ENCODE data around the gene GPRIN3.

Gene GPRIN3

GRCh38 chr4:89269121-89269666, 38.4 kb downstream of the GPRIN3 start:
- Histone ChIP-seq H3K36me3 (no peaks in the 10 kb centered on the region), H3K27ac (no peak overlapping the region), H3K4me3 (no peak overlapping the region), H3K4me1 (no peaks in the 10 kb centered on the region), H3K9me3 (no peaks in the 10 kb centered on the region), H3K27me3 (no peaks in the 10 kb centered on the region)
- TF ChIP-seq CTCF (IDR thresholded peaks at IDR 0.05): no peak
- intact Hi-C loops (cut with DNase I; ENCODE audit: low total_unique reads): no loop called here
- DNase-seq: no peak

DNA sequence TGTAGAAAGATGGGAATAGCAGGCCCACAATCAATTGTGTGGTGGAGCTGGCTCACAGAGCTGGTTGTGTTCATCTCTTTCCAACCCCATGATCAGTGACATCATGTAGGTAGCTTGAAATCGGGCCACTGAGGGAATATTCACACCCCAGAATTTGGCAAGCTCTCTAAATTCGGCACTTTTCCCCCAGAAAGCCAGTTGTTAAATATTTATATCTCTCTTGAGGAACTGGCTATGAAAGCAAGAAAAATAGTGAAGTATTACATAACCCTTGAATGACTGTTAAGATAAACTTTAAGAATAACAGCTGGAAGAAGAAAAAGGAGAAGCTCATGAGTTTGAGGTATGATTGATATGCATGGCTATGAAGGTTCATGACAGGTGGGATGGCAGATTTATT, 38.9 kb downstream of the GPRIN3 start:
- Histone ChIP-seq H3K27me3 (no peaks in the 10 kb centered on the region), H3K9me3 (no peaks in the 10 kb centered on the region), H3K4me1 (no peaks in the 10 kb centered on the region), H3K36me3 (no peaks in the 10 kb centered on the region), H3K4me3 (no peak overlapping the region), H3K27ac (no peak overlapping the region)
- intact Hi-C loops (cut with DNase I; ENCODE audit: low total_unique reads): no loop called here
- no peak for DNase-seq
- no peak for TF ChIP-seq CTCF (IDR thresholded peaks at IDR 0.05)

- Histone ChIP-seq H3K4me1 (no peaks in the 10 kb centered on the region), H3K27ac (no peak overlapping the region), H3K36me3 (no peaks in the 10 kb centered on the region), H3K27me3 (no peaks in the 10 kb centered on the region), H3K4me3 (no peak overlapping the region), H3K9me3 (no peaks in the 10 kb centered on the region)
- DNase-seq: no peak
- intact Hi-C loops (cut with DNase I; ENCODE audit: low total_unique reads): no loop called here
- no peak for TF ChIP-seq CTCF (IDR thresholded peaks at IDR 0.05)
Observed at GRCh38 chr4:89267846-89268245, 39.8 kb downstream of the GPRIN3 start.

GRCh38 chr4:89267392-89267791, 40.2 kb downstream of the GPRIN3 start:
- Histone ChIP-seq H3K9me3 (no peaks in the 10 kb centered on the region), H3K27ac (no peak overlapping the region), H3K4me3 (no peak overlapping the region), H3K36me3 (no peaks in the 10 kb centered on the region), H3K4me1 (no peaks in the 10 kb centered on the region), H3K27me3 (no peaks in the 10 kb centered on the region)
- intact Hi-C loops (cut with DNase I; ENCODE audit: low total_unique reads): no loop called here
- no peak for DNase-seq
- TF ChIP-seq CTCF (IDR thresholded peaks at IDR 0.05): no peak

- Histone ChIP-seq H3K27me3 (no peaks in the 10 kb centered on the region), H3K4me3 (no peak overlapping the region), H3K9me3 (no peaks in the 10 kb centered on the region), H3K27ac (no peak overlapping the region), H3K36me3 (no peaks in the 10 kb centered on the region), H3K4me1 (no peaks in the 10 kb centered on the region)
- intact Hi-C loops (cut with DNase I; ENCODE audit: low total_unique reads): no loop called here
- no peak for DNase-seq
- no peak for TF ChIP-seq CTCF (IDR thresholded peaks at IDR 0.05)
Observed at GRCh38 chr4:89266128-89266527, 41.5 kb downstream of the GPRIN3 start.

- Histone ChIP-seq H3K36me3 (no peaks in the 10 kb centered on the region), H3K27me3 (no peaks in the 10 kb centered on the region), H3K4me3 (no peak overlapping the region), H3K4me1 (no peaks in the 10 kb centered on the region), H3K9me3 (no peaks in the 10 kb centered on the region), H3K27ac (no peak overlapping the region)
- TF ChIP-seq CTCF (IDR thresholded peaks at IDR 0.05): no peak
- intact Hi-C loops (cut with DNase I; ENCODE audit: low total_unique reads): no loop called here
- no peak for DNase-seq
Observed at GRCh38 chr4:89263265-89263664, 44.3 kb downstream of the GPRIN3 start.
